Thyroid gland (tissue), 4 donors: Measurements from ENCODE around the gene USP27X. TPM values are rescaled to one million over a fixed set of nuclear protein-coding genes. Genes with fewer than 3 reads are reported as not detected.

Experiments used
- DNase-seq, 2 donors: peaks; one replicate each; pipeline ENCODE4 v3.0.0-alpha.2; 2019
- H3K27ac ChIP-seq, 3 donors: fragments of 200-600 bp; sonication (generic); 1 replicate in 2 of 3; 2 replicates in 1 of 3; pipeline ENCODE4 v1.5.1; 2016 to 2019; ENCODE audit warnings: mild to moderate bottlenecking in 1 of 3, moderate library complexity in 1 of 3
- H3K27me3 ChIP-seq: fragments of 200-600 bp; sonication (generic); one replicate; pipeline ENCODE4 v1.5.1; 2019
- H3K36me3 ChIP-seq, 2 donors: fragments of 200-600 bp; sonication (generic); one replicate each; pipeline ENCODE4 v1.5.1; 2016 to 2019
- H3K4me1 ChIP-seq, 2 donors: fragments of 200-600 bp; sonication (generic); one replicate each; pipeline ENCODE4 v1.5.1; 2017 to 2019
- H3K4me3 ChIP-seq, 3 donors: fragments of 200-600 bp; sonication (generic); replicated peaks in 1 of 3; 1 replicate in 2 of 3; 2 replicates in 1 of 3; pipeline ENCODE4 v1.5.1; 2016; ENCODE audit warnings: mild to moderate bottlenecking in 1 of 3
- H3K9me3 ChIP-seq: fragments of 200-600 bp; sonication (generic); one replicate; pipeline ENCODE4 v1.5.1; 2017
- POLR2A ChIP-seq, 2 donors: fragments of 450-650 bp; IDR thresholded peaks; one replicate each; pipeline ENCODE4 v1.6.1; 2017; ENCODE audit warnings: antibody characterized with exemption in 2 of 2, mild to moderate bottlenecking in 2 of 2, moderate library complexity in 1 of 2
- WGBS, 2 donors: methylation state at CpG; one replicate each; pipeline ENCODE4 v1.1.5; 2017; 5-methylcytosine and 5-hydroxymethylcytosine counted together
- intact Hi-C: fragments of 100-400 bp; cut with DNase I; formaldehyde crosslinking; loops from one replicate; pipeline ENCODE4 v1.15.1; 2023
- total RNA-seq, 4 donors: library from RNA; depleted of rRNA; stranded (reverse); fragments of >200 nt; gene quantifications; one replicate each; pipeline ENCODE4 v1.2.3, GENCODE V29; 2016
- TF ChIP-seq, protein P1 (sequence below), 6 experiments: fragments of 200-600 bp in 3 of 6; fragments of 450-650 bp in 3 of 6; sonication (generic) in 3 of 6; IDR thresholded peaks; one replicate each; pipeline ENCODE4 v1.5.1; 2016 to 2019; ENCODE audit warnings: antibody characterized with exemption in 6 of 6, mild to moderate bottlenecking in 2 of 6, inconsistent platforms in 1 of 6, moderate library complexity in 1 of 6

USP27X gene
- total RNA-seq, 4 donors from 2014 or later: 2.3 to 4.6 (median 2.8) TPM

DNA sequence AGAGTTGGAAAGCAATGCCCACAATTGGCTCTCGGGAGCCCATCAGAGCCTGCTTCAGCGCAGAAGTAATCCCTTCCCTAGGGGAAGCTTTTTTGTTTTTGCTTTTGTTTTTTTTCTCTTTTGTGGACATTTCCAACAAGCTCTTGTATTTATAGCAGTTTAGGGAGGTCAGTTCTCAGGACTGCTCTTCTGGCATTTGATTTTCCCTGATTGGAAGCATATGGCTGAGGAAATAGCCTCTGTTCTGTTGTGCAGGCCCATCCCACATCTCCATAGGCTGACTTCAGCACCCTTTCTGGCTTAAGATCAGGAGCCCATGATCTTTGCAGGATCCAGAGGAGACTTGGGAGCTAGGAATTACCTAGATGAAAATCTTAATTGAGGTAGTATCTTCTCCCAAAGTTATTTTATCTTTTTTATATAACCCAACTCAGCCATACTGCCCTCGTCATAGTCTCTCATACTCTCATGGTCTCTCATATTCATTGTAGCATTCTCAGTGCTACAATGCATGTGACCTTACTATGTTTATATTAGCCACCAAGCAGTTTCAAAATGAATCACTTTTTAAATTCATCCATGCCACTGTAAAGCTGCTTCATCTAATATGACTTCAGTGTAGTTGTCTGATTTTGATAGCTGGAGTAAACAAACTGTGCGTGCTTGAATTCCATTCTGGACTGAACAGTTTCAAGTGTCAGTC, 33.4 kb upstream of the USP27X start:
- no peaks in the 10 kb centered on the region for H3K9me3 ChIP-seq
- no peak for TF ChIP-seq POLR2A (IDR thresholded peaks at IDR 0.05)
- TF ChIP-seq, protein P1, sequence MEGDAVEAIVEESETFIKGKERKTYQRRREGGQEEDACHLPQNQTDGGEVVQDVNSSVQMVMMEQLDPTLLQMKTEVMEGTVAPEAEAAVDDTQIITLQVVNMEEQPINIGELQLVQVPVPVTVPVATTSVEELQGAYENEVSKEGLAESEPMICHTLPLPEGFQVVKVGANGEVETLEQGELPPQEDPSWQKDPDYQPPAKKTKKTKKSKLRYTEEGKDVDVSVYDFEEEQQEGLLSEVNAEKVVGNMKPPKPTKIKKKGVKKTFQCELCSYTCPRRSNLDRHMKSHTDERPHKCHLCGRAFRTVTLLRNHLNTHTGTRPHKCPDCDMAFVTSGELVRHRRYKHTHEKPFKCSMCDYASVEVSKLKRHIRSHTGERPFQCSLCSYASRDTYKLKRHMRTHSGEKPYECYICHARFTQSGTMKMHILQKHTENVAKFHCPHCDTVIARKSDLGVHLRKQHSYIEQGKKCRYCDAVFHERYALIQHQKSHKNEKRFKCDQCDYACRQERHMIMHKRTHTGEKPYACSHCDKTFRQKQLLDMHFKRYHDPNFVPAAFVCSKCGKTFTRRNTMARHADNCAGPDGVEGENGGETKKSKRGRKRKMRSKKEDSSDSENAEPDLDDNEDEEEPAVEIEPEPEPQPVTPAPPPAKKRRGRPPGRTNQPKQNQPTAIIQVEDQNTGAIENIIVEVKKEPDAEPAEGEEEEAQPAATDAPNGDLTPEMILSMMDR (IDR thresholded peaks at IDR 0.05): no peak
- no peaks in the 10 kb centered on the region for H3K27me3 ChIP-seq
- H3K36me3 ChIP-seq: no peaks in the 10 kb centered on the region
- intact Hi-C loops: no loop called here
- no peak for DNase-seq
- 85 to 88% methylated on average over 4 of the region's 4 CpGs for WGBS, 2 donors
- H3K27ac ChIP-seq: no peak overlapping the region
- no peaks in the 10 kb centered on the region for H3K4me1 ChIP-seq
- no peak overlapping the region for H3K4me3 ChIP-seq

DNA sequence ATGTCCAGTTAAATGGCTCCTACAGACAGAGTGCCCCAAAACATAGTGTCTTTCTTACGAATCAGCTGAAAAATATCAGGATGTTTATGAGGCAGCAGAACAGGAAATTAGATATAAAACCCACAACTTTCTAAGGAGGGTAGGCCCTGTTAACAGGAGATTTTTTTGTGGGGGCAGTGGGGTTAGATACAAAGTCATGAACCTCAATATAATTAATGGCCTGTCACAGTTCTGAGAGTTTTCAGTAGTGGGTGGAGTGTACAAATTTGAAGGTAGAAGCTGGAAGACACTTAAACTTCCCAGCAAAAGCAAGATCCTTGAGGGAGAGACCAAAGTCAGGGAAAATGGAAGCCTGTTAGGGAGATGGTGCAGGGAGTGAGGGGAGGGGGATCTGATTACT, 32.8 kb upstream of the USP27X start:
- TF ChIP-seq, protein P1 (IDR thresholded peaks at IDR 0.05): no peak
- no peak for TF ChIP-seq POLR2A (IDR thresholded peaks at IDR 0.05)
- WGBS, 2 donors: 83 to 84% methylated on average over 1 of the region's 1 CpG
- no peaks in the 10 kb centered on the region for H3K4me1 ChIP-seq
- H3K27ac ChIP-seq: no peak overlapping the region
- H3K4me3 ChIP-seq: no peak overlapping the region
- no peak for DNase-seq
- no peaks in the 10 kb centered on the region for H3K9me3 ChIP-seq
- no peaks in the 10 kb centered on the region for H3K27me3 ChIP-seq
- intact Hi-C loops: no loop called here
- H3K36me3 ChIP-seq: no peaks in the 10 kb centered on the region

DNA sequence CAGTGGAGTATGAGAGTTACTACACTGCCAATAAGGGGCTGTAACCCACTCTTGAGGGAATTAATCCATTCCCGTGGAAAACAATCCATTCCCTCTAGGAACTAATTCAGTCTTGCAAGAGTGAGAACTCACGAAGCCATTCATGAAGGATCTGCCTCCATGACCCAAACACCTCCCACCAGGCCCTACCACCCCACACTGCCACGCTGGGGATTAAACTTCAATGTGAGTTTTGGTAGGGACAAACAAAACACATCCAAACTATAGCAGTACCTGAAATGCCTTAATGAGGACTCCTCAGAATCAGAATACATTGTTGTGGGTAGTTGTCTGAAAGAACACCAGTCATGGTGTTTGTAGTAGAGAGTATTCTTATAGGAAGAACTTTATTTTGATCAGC, 31.0 kb upstream of the USP27X start:
- Histone ChIP-seq H3K27me3 (no peaks in the 10 kb centered on the region), H3K4me1 (no peaks in the 10 kb centered on the region), H3K4me3 (no peak overlapping the region), H3K36me3 (no peaks in the 10 kb centered on the region), H3K9me3 (no peaks in the 10 kb centered on the region), H3K27ac (no peak overlapping the region)
- TF ChIP-seq, protein P1 (IDR thresholded peaks at IDR 0.05): no peak
- no peak for TF ChIP-seq POLR2A (IDR thresholded peaks at IDR 0.05)
- no peak for DNase-seq
- intact Hi-C loops: no loop called here
- 75 to 85% methylated on average over 1 to 3 of the region's 3 CpGs for WGBS, 2 donors

DNA sequence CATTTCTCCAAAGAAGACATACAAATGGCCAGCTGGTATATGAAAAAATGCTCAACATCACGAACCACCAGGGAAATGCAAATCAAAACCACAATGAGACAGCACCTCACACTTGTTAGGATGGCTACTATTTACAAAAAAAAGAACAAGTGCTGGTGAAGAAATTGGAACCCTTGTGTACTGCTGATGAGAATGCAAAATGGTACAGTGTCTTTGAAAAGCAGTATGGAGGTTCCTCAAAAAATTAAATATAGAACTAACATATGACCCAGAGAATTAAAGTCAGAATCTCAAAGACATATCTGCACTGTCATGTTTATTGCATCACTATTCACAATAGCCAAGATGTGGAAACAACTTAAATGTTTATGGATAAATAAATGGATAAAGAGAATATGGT, 29.3 kb upstream of the USP27X start:
- no peaks in the 10 kb centered on the region for H3K4me1 ChIP-seq
- no peak for DNase-seq
- no peak overlapping the region for H3K27ac ChIP-seq
- H3K9me3 ChIP-seq: no peaks in the 10 kb centered on the region
- TF ChIP-seq, protein P1 (IDR thresholded peaks at IDR 0.05): no peak
- TF ChIP-seq POLR2A (IDR thresholded peaks at IDR 0.05): no peak
- no peaks in the 10 kb centered on the region for H3K36me3 ChIP-seq
- no peak overlapping the region for H3K4me3 ChIP-seq
- H3K27me3 ChIP-seq: no peaks in the 10 kb centered on the region
- WGBS, 2 donors: 74 to 93% methylated on average over 1 of the region's 1 CpG
- intact Hi-C loops: no loop called here

DNA sequence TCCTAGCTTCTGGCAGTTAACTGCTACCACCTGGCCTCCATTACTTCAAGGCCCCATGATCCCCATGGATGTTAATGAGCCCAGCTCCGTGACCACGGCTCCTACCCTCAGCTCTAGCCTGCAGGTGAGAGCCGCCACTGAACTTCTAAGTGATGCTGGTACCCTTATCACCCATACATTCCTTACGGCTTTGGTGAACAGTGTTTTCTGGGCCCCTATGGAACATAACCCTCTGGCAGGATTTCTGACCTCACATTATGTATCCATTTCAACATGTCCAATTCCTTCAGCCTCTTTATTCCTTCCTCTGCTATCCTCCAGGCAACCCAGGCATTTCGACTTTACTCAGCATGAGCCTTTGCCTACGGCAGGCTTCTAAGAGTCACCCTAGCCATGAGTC, 25.6 kb upstream of the USP27X start:
- Histone ChIP-seq H3K4me1 (no peaks in the 10 kb centered on the region), H3K27ac (no peak overlapping the region), H3K4me3 (no peak overlapping the region), H3K27me3 (no peaks in the 10 kb centered on the region), H3K36me3 (no peaks in the 10 kb centered on the region), H3K9me3 (no peaks in the 10 kb centered on the region)
- intact Hi-C loops: no loop called here
- no peak for DNase-seq
- WGBS, 2 donors: 89 to 90% methylated on average over 6 of the region's 6 CpGs
- TF ChIP-seq, protein P1 (IDR thresholded peaks at IDR 0.05): no peak
- TF ChIP-seq POLR2A (IDR thresholded peaks at IDR 0.05): no peak
